ENCODE data around the gene SLC39A7.

GRCh38 chr6:33213989-33214335 lies 13.3 kb downstream of the SLC39A7 start:
- TF ChIP-seq CTCF (IDR thresholded peaks at IDR 0.05), result no peak
- no peak for TF ChIP-seq POLR2A (IDR thresholded peaks at IDR 0.05)

Data from thyroid gland (tissue), 4 donors.